ENCODE measurements around the gene COL23A1. TPM values are rescaled to one million over a fixed set of nuclear protein-coding genes. Genes with fewer than 3 reads are reported as not detected.

The COL23A1 gene
- polyA plus RNA-seq, 1 donor from 2014 or later = 0.18 TPM

- peak overlapping the region in 1 of 3 donors; percentile 9 for H3K27ac Mint-ChIP-seq
- no peak overlapping the region for H3K4me3 Mint-ChIP-seq
- H3K9me3 Mint-ChIP-seq = peaks cover 0 to 1% (median 0%) of the 10 kb centered on the region in 3 donors
- H3K4me1 Mint-ChIP-seq = no peaks in the 10 kb centered on the region
- H3K36me3 Mint-ChIP-seq = peaks cover 3% of the 10 kb centered on the region
- H3K27me3 Mint-ChIP-seq = peaks cover 10% of the 10 kb centered on the region
Observed at GRCh38 chr5:178467205-178467567, 123.0 kb downstream of the COL23A1 start.

- no peak overlapping the region for H3K4me3 Mint-ChIP-seq
- peaks cover 2% of the 10 kb centered on the region for H3K36me3 Mint-ChIP-seq
- peaks cover 0 to 1% (median 0%) of the 10 kb centered on the region in 3 donors for H3K9me3 Mint-ChIP-seq
- H3K27me3 Mint-ChIP-seq = peaks cover 8% of the 10 kb centered on the region
- no peaks in the 10 kb centered on the region for H3K4me1 Mint-ChIP-seq
- no peak overlapping the region for H3K27ac Mint-ChIP-seq
Observed at GRCh38 chr5:178466342-178466741, 123.9 kb downstream of the COL23A1 start.

- Mint-ChIP-seq H3K4me3 (no peak overlapping the region), H3K9me3 (peaks cover 0 to 1% (median 0%) of the 10 kb centered on the region in 3 donors), H3K4me1 (no peaks in the 10 kb centered on the region), H3K27ac (no peak overlapping the region), H3K27me3 (peaks cover 8% of the 10 kb centered on the region), H3K36me3 (peaks cover 2% of the 10 kb centered on the region)
Observed at GRCh38 chr5:178465861-178466288, 124.3 kb downstream of the COL23A1 start.

- H3K27ac Mint-ChIP-seq = no peak overlapping the region
- no peaks in the 10 kb centered on the region for H3K4me1 Mint-ChIP-seq
- peaks cover 2% of the 10 kb centered on the region for H3K36me3 Mint-ChIP-seq
- no peak overlapping the region for H3K4me3 Mint-ChIP-seq
- peaks cover 0 to 1% (median 0%) of the 10 kb centered on the region in 3 donors for H3K9me3 Mint-ChIP-seq
- H3K27me3 Mint-ChIP-seq = peaks cover 8% of the 10 kb centered on the region
Observed at GRCh38 chr5:178465228-178465860, 124.8 kb downstream of the COL23A1 start.

- Mint-ChIP-seq H3K4me1 (no peaks in the 10 kb centered on the region), H3K27ac (no peak overlapping the region), H3K27me3 (peaks cover 6% of the 10 kb centered on the region), H3K4me3 (no peak overlapping the region), H3K36me3 (peaks cover 2% of the 10 kb centered on the region), H3K9me3 (peaks cover 0 to 1% (median 0%) of the 10 kb centered on the region in 3 donors)
Observed at GRCh38 chr5:178464431-178465048, 125.7 kb downstream of the COL23A1 start.

- Mint-ChIP-seq H3K27ac (no peak overlapping the region), H3K27me3 (peaks cover 2% of the 10 kb centered on the region), H3K4me1 (no peaks in the 10 kb centered on the region), H3K9me3 (peaks cover 0 to 1% (median 0%) of the 10 kb centered on the region in 3 donors), H3K36me3 (peaks cover 2% of the 10 kb centered on the region), H3K4me3 (peak overlapping the region in 1 of 4 donors; percentile 43)
Observed at GRCh38 chr5:178463321-178464155, 126.7 kb downstream of the COL23A1 start.

- H3K36me3 Mint-ChIP-seq = peaks cover 2% of the 10 kb centered on the region
- no peak overlapping the region for H3K4me3 Mint-ChIP-seq
- no peaks in the 10 kb centered on the region for H3K4me1 Mint-ChIP-seq
- peaks cover 2% of the 10 kb centered on the region for H3K27me3 Mint-ChIP-seq
- peaks cover 0 to 1% (median 0%) of the 10 kb centered on the region in 3 donors for H3K9me3 Mint-ChIP-seq
- H3K27ac Mint-ChIP-seq = no peak overlapping the region
Observed at GRCh38 chr5:178462816-178463215, 127.4 kb downstream of the COL23A1 start.

GRCh38 chr5:178462076-178462475 is 128.1 kb downstream of the COL23A1 start:
- no peaks in the 10 kb centered on the region for H3K4me1 Mint-ChIP-seq
- H3K4me3 Mint-ChIP-seq = no peak overlapping the region
- H3K27ac Mint-ChIP-seq = no peak overlapping the region
- H3K36me3 Mint-ChIP-seq = peaks cover 2% of the 10 kb centered on the region
- H3K27me3 Mint-ChIP-seq = no peaks in the 10 kb centered on the region
- H3K9me3 Mint-ChIP-seq = peaks cover 0 to 1% (median 0%) of the 10 kb centered on the region in 3 donors

GRCh38 chr5:178461004-178461730 is 129.0 kb downstream of the COL23A1 start:
- H3K36me3 Mint-ChIP-seq = peaks cover 2% of the 10 kb centered on the region
- H3K9me3 Mint-ChIP-seq = peaks cover 0 to 1% (median 0%) of the 10 kb centered on the region in 3 donors
- H3K4me1 Mint-ChIP-seq = no peaks in the 10 kb centered on the region
- H3K27ac Mint-ChIP-seq = peak overlapping the region in 1 of 3 donors; percentile 7
- no peaks in the 10 kb centered on the region for H3K27me3 Mint-ChIP-seq
- H3K4me3 Mint-ChIP-seq = no peak overlapping the region

GRCh38 chr5:178460598-178460997 is 129.6 kb downstream of the COL23A1 start:
- peaks cover 2% of the 10 kb centered on the region for H3K36me3 Mint-ChIP-seq
- H3K27ac Mint-ChIP-seq = peak overlapping the region in 1 of 3 donors; percentile 7
- no peaks in the 10 kb centered on the region for H3K4me1 Mint-ChIP-seq
- H3K9me3 Mint-ChIP-seq = peaks cover 0 to 1% (median 0%) of the 10 kb centered on the region in 3 donors
- H3K27me3 Mint-ChIP-seq = no peaks in the 10 kb centered on the region
- H3K4me3 Mint-ChIP-seq = no peak overlapping the region

- Mint-ChIP-seq H3K4me1 (no peaks in the 10 kb centered on the region), H3K36me3 (peaks cover 2% of the 10 kb centered on the region), H3K4me3 (no peak overlapping the region), H3K27me3 (no peaks in the 10 kb centered on the region), H3K27ac (no peak overlapping the region), H3K9me3 (peaks cover 0 to 1% (median 0%) of the 10 kb centered on the region in 3 donors)
Observed at GRCh38 chr5:178460174-178460573, 130.0 kb downstream of the COL23A1 start.

- no peak overlapping the region for H3K4me3 Mint-ChIP-seq
- no peaks in the 10 kb centered on the region for H3K36me3 Mint-ChIP-seq
- H3K27me3 Mint-ChIP-seq = peaks cover 2% of the 10 kb centered on the region
- H3K9me3 Mint-ChIP-seq = peaks cover 0 to under 1% (median 0%) of the 10 kb centered on the region in 3 donors
- H3K27ac Mint-ChIP-seq = no peak overlapping the region
- H3K4me1 Mint-ChIP-seq = no peaks in the 10 kb centered on the region
Observed at GRCh38 chr5:178458140-178458539, 132.1 kb downstream of the COL23A1 start.

- Mint-ChIP-seq H3K36me3 (no peaks in the 10 kb centered on the region), H3K27ac (no peak overlapping the region), H3K4me1 (no peaks in the 10 kb centered on the region), H3K4me3 (no peak overlapping the region), H3K9me3 (no peaks in the 10 kb centered on the region), H3K27me3 (peaks cover 2% of the 10 kb centered on the region)
Observed at GRCh38 chr5:178457471-178457870, 132.7 kb downstream of the COL23A1 start.

GRCh38 chr5:178455480-178455835 is 134.7 kb downstream of the COL23A1 start:
- peaks cover 4% of the 10 kb centered on the region for H3K27me3 Mint-ChIP-seq
- H3K4me3 Mint-ChIP-seq = no peak overlapping the region
- no peaks in the 10 kb centered on the region for H3K36me3 Mint-ChIP-seq
- no peaks in the 10 kb centered on the region for H3K4me1 Mint-ChIP-seq
- H3K27ac Mint-ChIP-seq = no peak overlapping the region
- no peaks in the 10 kb centered on the region for H3K9me3 Mint-ChIP-seq

All from IgD-negative memory B cell (primary cell).